ENCODE results near the gene KNOP1. TPM values are rescaled to one million over a fixed set of nuclear protein-coding genes. Genes with fewer than 3 reads are reported as not detected.

KNOP1 gene
- total and polyA plus RNA-seq, 4 experiments from 2014 or later, result 4.0 to 16.6 (median 15.3) TPM

DNA sequence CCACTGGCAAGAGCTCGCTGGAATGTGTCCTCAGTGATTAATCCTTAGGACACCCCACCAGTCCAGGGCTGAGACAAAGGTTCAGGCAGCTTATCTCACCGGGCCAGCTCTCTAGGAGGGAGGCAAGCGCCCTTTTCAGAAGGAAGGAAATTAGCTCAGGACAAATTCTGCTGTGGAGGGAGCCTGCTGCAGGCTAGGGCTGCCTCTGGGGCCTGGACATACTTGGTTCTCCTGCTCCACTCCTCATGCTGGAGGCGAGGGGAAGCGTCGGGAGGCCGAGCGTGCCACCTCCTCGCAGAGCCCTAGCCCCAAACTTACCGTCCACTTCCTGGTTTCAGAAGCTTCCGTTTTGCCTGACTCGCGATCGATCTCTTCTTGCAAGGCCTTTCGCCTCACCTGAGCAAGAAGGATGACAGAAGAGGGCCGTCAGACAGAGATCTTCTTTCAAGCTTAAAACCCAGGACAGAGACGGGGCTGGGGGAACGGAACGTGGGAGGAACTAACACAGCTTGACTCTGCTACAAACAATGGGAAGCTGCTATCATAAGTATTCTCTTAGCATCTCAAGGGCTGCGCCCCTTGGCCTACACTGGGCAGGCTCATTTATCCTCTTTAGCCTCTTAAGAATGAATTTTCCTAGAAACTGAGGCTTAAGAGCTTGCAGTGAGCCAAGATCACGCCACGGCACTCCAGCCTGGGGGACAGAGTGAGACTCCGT is 7.7 kb downstream of the KNOP1 start:
- Mint-ChIP-seq H3K36me3 (peaks cover 44 to 62% of the 10 kb centered on the region in 2 donors), H3K9me3 (no peaks in the 10 kb centered on the region), H3K4me3 (no peak overlapping the region), H3K27ac (peak overlapping the region in 1 of 7 donors; percentile 74), H3K4me1 (peaks cover 7 to 23% (median 17%) of the 10 kb centered on the region in 4 donors), H3K27me3 (no peaks in the 10 kb centered on the region)
- Histone ChIP-seq H3K4me3 (ENCODE audit: low read length in 2 of 2) (no peak overlapping the region), H3K4me1 (ENCODE audit: insufficient read depth, low read length) (no peaks in the 10 kb centered on the region), H3K9me3 (ENCODE audit: control insufficient read depth in 1 of 2, low read length in 2 of 2) (no peaks in the 10 kb centered on the region), H3K36me3 (ENCODE audit: insufficient read depth, low read length) (peaks cover 27% of the 10 kb centered on the region), H3K27me3 (ENCODE audit: insufficient read depth, low read length) (no peaks in the 10 kb centered on the region), H3K27ac (ENCODE audit: low read depth, low read length) (no peak overlapping the region)
- DNase-seq, result no peak
- ChIA-PET CTCF (ENCODE audit: partially characterized antibody) (interaction anchor here (1.9 kb wide), 1 partner anchor 14 kb away, joined by 9 read pairs; no protein-coding TSS in a partner anchor), POLR2A (ENCODE audit: partially characterized antibody) (no interaction called here)
- intact Hi-C loops (cut with micrococcal nuclease), result no loop called here

DNA sequence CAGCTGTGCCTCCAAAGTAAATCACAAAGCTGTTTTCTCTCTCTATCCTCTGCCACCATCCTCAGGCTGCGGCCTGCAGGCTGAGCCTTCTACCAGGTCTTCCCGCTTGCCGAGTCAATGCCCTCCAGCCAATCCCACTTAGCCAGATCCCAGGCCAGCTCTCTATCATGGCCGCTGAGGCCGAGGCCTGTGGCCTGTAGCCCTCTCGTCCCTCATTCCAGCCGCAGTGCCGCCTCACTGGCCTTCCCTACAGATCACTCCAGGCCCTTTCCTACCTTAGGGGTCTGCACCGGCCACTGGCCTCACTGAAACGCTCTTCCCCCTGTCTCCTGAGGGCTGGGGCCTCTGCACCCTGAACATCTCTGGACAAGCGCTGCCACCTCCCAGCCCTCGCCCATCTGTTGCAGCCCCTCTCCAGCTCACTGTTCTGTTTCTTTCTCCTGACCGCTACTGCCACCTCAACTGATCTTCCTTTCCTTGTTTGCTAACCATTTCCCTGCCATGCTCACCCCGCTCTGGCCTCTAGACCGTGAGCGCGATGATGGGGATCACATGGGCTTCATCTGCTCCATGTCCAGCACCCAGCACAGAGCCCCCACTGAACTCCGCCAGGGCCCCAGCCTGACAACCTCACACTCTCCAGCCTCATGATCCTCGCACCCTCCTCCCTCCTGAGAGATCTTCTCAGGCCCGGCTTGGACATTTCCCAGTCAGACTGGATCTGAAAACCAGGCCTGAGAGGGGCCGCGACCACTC is 8.5 kb downstream of the KNOP1 start:
- Histone ChIP-seq H3K4me3 (ENCODE audit: low read length in 2 of 2) (no peak overlapping the region), H3K36me3 (ENCODE audit: insufficient read depth, low read length) (peaks cover 30% of the 10 kb centered on the region), H3K9me3 (ENCODE audit: control insufficient read depth in 1 of 2, low read length in 2 of 2) (no peaks in the 10 kb centered on the region), H3K27me3 (ENCODE audit: insufficient read depth, low read length) (no peaks in the 10 kb centered on the region), H3K27ac (ENCODE audit: low read depth, low read length) (no peak overlapping the region), H3K4me1 (ENCODE audit: insufficient read depth, low read length) (no peaks in the 10 kb centered on the region)
- no peak overlapping the region for H3K4me3 Mint-ChIP-seq
- ChIA-PET POLR2A (ENCODE audit: partially characterized antibody) (no interaction called here), CTCF (ENCODE audit: partially characterized antibody) (interaction anchor here (1.9 kb wide), 1 partner anchor 13 kb away, joined by 9 read pairs; no protein-coding TSS in a partner anchor)
- intact Hi-C loops (cut with micrococcal nuclease), result no loop called here
- peaks cover 7 to 19% (median 13%) of the 10 kb centered on the region in 4 donors for H3K4me1 Mint-ChIP-seq
- peak overlapping the region in 5 of 7 donors; percentile 20 to 88 (median 77) for H3K27ac Mint-ChIP-seq
- no peaks in the 10 kb centered on the region for H3K9me3 Mint-ChIP-seq
- no peaks in the 10 kb centered on the region for H3K27me3 Mint-ChIP-seq
- peaks cover 49 to 66% of the 10 kb centered on the region in 2 donors for H3K36me3 Mint-ChIP-seq
- no peak for DNase-seq

DNA sequence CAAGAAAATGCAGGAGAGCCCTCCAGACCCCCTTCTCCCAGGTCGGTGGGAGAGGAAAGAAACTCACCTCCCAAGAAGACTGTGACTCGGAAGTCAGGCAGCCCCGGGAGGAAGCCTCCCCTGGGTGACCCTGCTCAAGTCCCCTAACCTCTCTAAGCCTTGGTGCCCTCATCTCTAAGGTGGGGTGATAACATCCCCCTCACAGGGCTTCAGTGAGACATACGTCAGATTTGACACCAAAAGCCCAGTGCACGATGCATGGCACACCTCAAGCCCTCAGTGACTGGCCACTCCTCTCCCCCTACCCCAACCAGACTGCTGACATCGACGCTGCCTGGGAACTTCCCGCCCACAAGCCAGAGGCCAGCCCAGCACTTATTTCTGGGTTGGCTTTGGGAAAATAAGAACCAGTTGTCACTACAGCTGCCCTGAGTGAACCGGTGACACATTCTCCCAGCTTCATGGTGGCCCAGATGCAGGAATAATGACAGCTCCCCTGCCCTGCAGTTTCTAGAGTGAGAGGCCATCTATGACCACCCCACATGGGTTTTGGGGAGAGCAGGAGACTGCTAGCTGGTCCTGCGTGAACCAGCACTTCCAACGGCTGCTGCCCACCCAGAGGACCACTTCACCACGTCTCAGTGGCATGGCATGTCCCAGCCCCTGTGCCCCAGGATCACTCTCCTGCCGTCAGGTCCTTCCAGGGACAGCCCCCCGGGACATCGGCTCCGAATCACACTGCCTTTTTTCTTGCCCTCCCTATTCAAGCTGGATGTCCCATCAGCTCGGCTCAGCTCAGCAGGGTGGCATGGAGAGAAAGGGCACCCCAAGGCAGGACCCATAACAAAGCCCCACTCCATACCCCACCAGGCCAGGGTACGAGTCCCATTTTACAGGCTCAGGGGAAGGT is 9.5 kb downstream of the KNOP1 start:
- Mint-ChIP-seq H3K4me3 (no peak overlapping the region), H3K36me3 (peaks cover 45 to 66% of the 10 kb centered on the region in 2 donors), H3K4me1 (peaks cover 5 to 19% (median 7%) of the 10 kb centered on the region in 4 donors), H3K27ac (peak overlapping the region in 1 of 7 donors; percentile 62), H3K9me3 (no peaks in the 10 kb centered on the region), H3K27me3 (no peaks in the 10 kb centered on the region)
- intact Hi-C loops (cut with micrococcal nuclease), result no loop called here
- no peaks in the 10 kb centered on the region for H3K4me1 ChIP-seq (ENCODE audit: insufficient read depth, low read length)
- no peak for DNase-seq
- H3K36me3 ChIP-seq (ENCODE audit: insufficient read depth, low read length), result peaks cover 35% of the 10 kb centered on the region
- H3K9me3 ChIP-seq (ENCODE audit: control insufficient read depth in 1 of 2, low read length in 2 of 2), result no peaks in the 10 kb centered on the region
- H3K27ac ChIP-seq (ENCODE audit: low read depth, low read length), result no peak overlapping the region
- no peak overlapping the region for H3K4me3 ChIP-seq (ENCODE audit: low read length in 2 of 2)
- POLR2A ChIA-PET (ENCODE audit: partially characterized antibody), result no interaction called here
- H3K27me3 ChIP-seq (ENCODE audit: insufficient read depth, low read length), result no peaks in the 10 kb centered on the region
- CTCF ChIA-PET (ENCODE audit: partially characterized antibody), result no interaction called here

DNA sequence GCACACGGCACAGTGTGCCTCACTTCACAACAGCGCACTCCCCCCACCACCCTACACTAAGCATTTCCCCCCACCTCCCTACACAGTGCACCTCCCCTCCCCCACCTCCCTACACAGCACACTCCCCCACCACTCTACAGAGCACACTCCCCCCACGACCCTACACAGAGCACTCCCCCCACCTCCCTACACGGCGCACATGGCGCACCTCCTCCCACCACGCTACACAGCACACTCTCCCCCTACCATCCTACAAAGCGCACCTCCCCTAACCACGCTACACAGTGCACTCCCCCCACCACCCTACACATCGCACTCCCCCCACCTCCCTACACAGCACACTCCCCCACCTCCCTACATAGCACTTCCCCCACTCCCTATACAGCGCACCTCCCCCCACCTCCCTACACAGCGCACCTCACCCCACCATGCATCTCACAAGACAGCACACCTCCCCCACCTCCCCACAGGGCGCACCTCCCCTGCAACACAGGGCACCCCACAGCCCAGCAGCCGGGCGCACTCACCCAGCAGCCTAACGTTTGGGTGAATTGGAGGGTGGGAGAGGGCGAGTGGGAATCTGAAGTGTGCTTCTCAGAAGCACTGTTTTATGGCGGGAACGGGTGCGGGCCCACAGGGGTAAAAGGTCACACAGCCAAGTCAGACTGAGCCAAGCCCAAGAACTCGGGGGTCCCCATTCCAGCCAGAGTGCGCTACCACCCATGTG is 10.3 kb downstream of the KNOP1 start:
- ChIA-PET CTCF (ENCODE audit: partially characterized antibody) (no interaction called here), POLR2A (ENCODE audit: partially characterized antibody) (no interaction called here)
- Mint-ChIP-seq H3K9me3 (no peaks in the 10 kb centered on the region), H3K27ac (no peak overlapping the region), H3K36me3 (peaks cover 52 to 68% of the 10 kb centered on the region in 2 donors), H3K4me3 (no peak overlapping the region), H3K4me1 (peaks cover 7 to 21% (median 7%) of the 10 kb centered on the region in 4 donors), H3K27me3 (no peaks in the 10 kb centered on the region)
- Histone ChIP-seq H3K9me3 (ENCODE audit: control insufficient read depth in 1 of 2, low read length in 2 of 2) (no peaks in the 10 kb centered on the region), H3K27ac (ENCODE audit: low read depth, low read length) (no peak overlapping the region), H3K4me1 (ENCODE audit: insufficient read depth, low read length) (no peaks in the 10 kb centered on the region), H3K27me3 (ENCODE audit: insufficient read depth, low read length) (no peaks in the 10 kb centered on the region), H3K36me3 (ENCODE audit: insufficient read depth, low read length) (peaks cover 43% of the 10 kb centered on the region), H3K4me3 (ENCODE audit: low read length in 2 of 2) (no peak overlapping the region)
- DNase-seq, result no peak
- intact Hi-C loops (cut with micrococcal nuclease), result no loop called here

DNA sequence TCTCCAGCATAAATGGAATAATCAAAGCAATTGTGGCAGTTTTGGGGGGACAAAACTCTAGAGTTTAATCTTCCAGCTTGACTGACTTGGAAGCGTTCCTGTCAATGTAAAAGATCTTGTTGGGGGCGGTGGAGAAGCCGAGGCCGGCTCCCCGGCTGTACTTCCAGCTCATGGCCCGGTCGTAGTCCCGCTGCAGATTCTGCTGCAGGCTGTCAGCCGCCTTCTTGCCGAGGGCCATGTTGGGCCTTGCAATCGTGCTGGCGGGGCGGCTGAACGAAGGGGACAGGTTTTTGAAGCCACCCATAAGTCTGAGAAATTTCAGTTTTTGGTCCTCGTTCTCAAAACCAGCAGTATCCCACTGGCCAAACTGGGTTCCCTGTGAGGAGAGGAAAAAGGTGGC is 11.2 kb downstream of the KNOP1 start:
- Mint-ChIP-seq H3K9me3 (no peaks in the 10 kb centered on the region), H3K27ac (no peak overlapping the region), H3K4me1 (peaks cover 5 to 21% (median 7%) of the 10 kb centered on the region in 4 donors), H3K4me3 (no peak overlapping the region), H3K36me3 (peaks cover 54 to 70% of the 10 kb centered on the region in 2 donors), H3K27me3 (no peaks in the 10 kb centered on the region)
- CTCF ChIA-PET (ENCODE audit: partially characterized antibody), result interaction anchor here (1.0 kb wide), 1 partner anchor 123 kb away, joined by 4 read pairs; no protein-coding TSS in a partner anchor
- no peak overlapping the region for H3K27ac ChIP-seq (ENCODE audit: low read depth, low read length)
- no peak overlapping the region for H3K4me3 ChIP-seq (ENCODE audit: low read length in 2 of 2)
- peaks cover 36% of the 10 kb centered on the region for H3K36me3 ChIP-seq (ENCODE audit: insufficient read depth, low read length)
- no peak for DNase-seq
- H3K4me1 ChIP-seq (ENCODE audit: insufficient read depth, low read length), result no peaks in the 10 kb centered on the region
- intact Hi-C loops (cut with micrococcal nuclease), result no loop called here
- H3K27me3 ChIP-seq (ENCODE audit: insufficient read depth, low read length), result no peaks in the 10 kb centered on the region
- no peaks in the 10 kb centered on the region for H3K9me3 ChIP-seq (ENCODE audit: control insufficient read depth in 1 of 2, low read length in 2 of 2)
- POLR2A ChIA-PET (ENCODE audit: partially characterized antibody), result interaction anchor here (2.9 kb wide), 1 partner anchor 11 kb away, joined by 11 read pairs; no protein-coding TSS in a partner anchor

DNA sequence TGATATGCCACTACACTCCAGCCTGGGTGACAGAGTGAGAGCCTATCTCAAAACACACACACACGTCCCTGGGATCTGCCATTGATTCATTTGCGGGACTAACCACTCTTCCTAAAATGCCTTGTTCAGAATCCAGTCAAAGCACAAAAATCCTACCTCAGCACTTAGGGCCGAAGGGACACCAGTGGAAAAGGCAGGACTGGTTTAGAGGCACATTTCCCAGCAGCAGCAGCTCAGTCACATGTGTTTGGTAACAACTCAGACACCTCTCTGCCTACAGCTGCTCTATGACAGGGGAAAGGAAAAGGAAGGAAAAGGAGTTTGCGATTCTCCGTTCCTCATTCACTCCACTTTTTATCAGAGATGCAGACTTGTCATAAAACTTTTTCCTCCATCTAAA is 12.2 kb downstream of the KNOP1 start:
- Histone ChIP-seq H3K4me3 (ENCODE audit: low read length in 2 of 2) (no peak overlapping the region), H3K9me3 (ENCODE audit: control insufficient read depth in 1 of 2, low read length in 2 of 2) (no peaks in the 10 kb centered on the region), H3K4me1 (ENCODE audit: insufficient read depth, low read length) (no peaks in the 10 kb centered on the region), H3K27me3 (ENCODE audit: insufficient read depth, low read length) (no peaks in the 10 kb centered on the region), H3K36me3 (ENCODE audit: insufficient read depth, low read length) (peaks cover 34% of the 10 kb centered on the region), H3K27ac (ENCODE audit: low read depth, low read length) (no peak overlapping the region)
- H3K36me3 Mint-ChIP-seq, result peaks cover 57 to 71% of the 10 kb centered on the region in 2 donors
- no peaks in the 10 kb centered on the region for H3K27me3 Mint-ChIP-seq
- peak overlapping the region in 1 of 7 donors; percentile 42 for H3K27ac Mint-ChIP-seq
- peaks cover 0 to 21% (median 4%) of the 10 kb centered on the region in 4 donors for H3K4me1 Mint-ChIP-seq
- H3K4me3 Mint-ChIP-seq, result no peak overlapping the region
- no peaks in the 10 kb centered on the region for H3K9me3 Mint-ChIP-seq
- CTCF ChIA-PET (ENCODE audit: partially characterized antibody), result interaction anchor here (1.0 to 1.4 kb wide), 4 partner anchors 9 to 122 kb away, joined by 3 to 4 read pairs (median 4); no protein-coding TSS in a partner anchor
- intact Hi-C loops (cut with micrococcal nuclease), result no loop called here
- no peak for DNase-seq
- POLR2A ChIA-PET (ENCODE audit: partially characterized antibody), result interaction anchor here (2.9 kb wide), 1 partner anchor 10 kb away, joined by 11 read pairs; no protein-coding TSS in a partner anchor

Measured in CD4-positive, alpha-beta memory T cell (primary cell).